Adrenal gland (tissue), 12 donors: ENCODE data around the gene ZNHIT3. TPM values are rescaled to one million over a fixed set of nuclear protein-coding genes. Genes with fewer than 3 reads are reported as not detected.
"Not testable (repeated sequence)": the region's sequence is repeated elsewhere in the genome, so short reads cannot be mapped to it uniquely, and the experiment has no call there.

Experiments used
- DNase-seq, 7 donors: peaks; one replicate each; pipeline ENCODE4 v3.0.0-alpha.2; 2019 to 2020
- H3K27ac ChIP-seq, 5 donors: fragments of 200-600 bp; sonication (generic) in 4 of 5; 1 replicate in 3 of 5; 2 replicates in 2 of 5; pipeline versions ENCODE4 v1.5.1 to v1.8.0; 2016 to 2020; ENCODE audit warnings: mild to moderate bottlenecking in 1 of 5
- H3K27me3 ChIP-seq: fragments of 200-600 bp; 2 replicates; pipeline ENCODE4 v1.8.0; 2021
- H3K36me3 ChIP-seq, 2 donors: fragments of 200-600 bp; replicated peaks in 1 of 2; 1 replicate in 1 of 2; 2 replicates in 1 of 2; pipeline versions ENCODE4 v1.5.1 to v1.8.0; 2018 to 2022
- H3K4me1 ChIP-seq, 2 donors: fragments of 200-600 bp; replicated peaks in 1 of 2; 1 replicate in 1 of 2; 2 replicates in 1 of 2; pipeline versions ENCODE4 v1.5.1 to v1.8.0; 2018 to 2021
- H3K4me3 ChIP-seq, 4 donors: fragments of 200-600 bp; sonication (generic) in 3 of 4; one replicate each; pipeline ENCODE4 v1.5.1; 2016 to 2018
- H3K9me3 ChIP-seq, 3 donors: fragments of 200-600 bp; sonication (generic) in 1 of 3; replicated peaks in 1 of 3; 1 replicate in 2 of 3; 2 replicates in 1 of 3; pipeline versions ENCODE4 v1.5.1 to v1.8.0; 2016 to 2021
- CTCF ChIP-seq, 6 experiments: fragments of 450-650 bp in 4 of 6; fragments of 200-600 bp in 2 of 6; sonication (generic) in 1 of 6; IDR thresholded peaks; 1 replicate in 5 of 6; 2 replicates in 1 of 6; pipeline versions ENCODE4 v1.5.1 to v1.8.0; 2016 to 2021; ENCODE audit warnings: antibody characterized with exemption in 6 of 6, mild to moderate bottlenecking in 2 of 6, moderate library complexity in 1 of 6
- POLR2A ChIP-seq, 2 donors: fragments of 450-650 bp; IDR thresholded peaks; one replicate each; pipeline ENCODE4 v1.6.1; 2017; ENCODE audit warnings: antibody characterized with exemption in 2 of 2, mild to moderate bottlenecking in 2 of 2, moderate library complexity in 1 of 2
- WGBS, 4 donors: extraction: QIAGEN DNeasy Blood & Tissue Kit in 2 of 4; methylation state at CpG; one replicate each; pipeline versions ENCODE4 v1.1.5 to v1.1.7; 2013 to 2017; 5-methylcytosine and 5-hydroxymethylcytosine counted together
- intact Hi-C, 2 donors: fragments of 100-400 bp; cut with DNase I; formaldehyde crosslinking; loops; one replicate each; pipeline versions ENCODE4 v1.14.1 to v1.15.0; 2022 to 2023
- polyA plus RNA-seq, 3 donors: library from polyadenylated mRNA; stranded (reverse); fragments of 200-250 nt in 2 of 3; fragments of 350-450 nt in 1 of 3; fragmentation: Illumina TruSeq in 1 of 3; extraction: RNeasy Lipid Tissue Mini Kit (QIAGEN cat#74804) in 1 of 3; gene quantifications; one replicate each; pipeline ENCODE4 v1.2.3, GENCODE V29; 2013 to 2014
- total RNA-seq, 9 donors: library from RNA; depleted of rRNA in 4 of 9; stranded (reverse); fragments of >200 nt in 4 of 9; fragments of 120-200 nt in 1 of 9; fragmentation: NEBNext Ultra II Directional in 1 of 9; extraction: Animal tissue kit (Norgen Biotek cat#: 25700) in 1 of 9; gene quantifications; one replicate each; pipeline versions ENCODE4 v1.1.0 to v1.2.4, GENCODE V29; 2013 to 2023
- donor health status: healthy with polysubstance abuse.
- donor health status: Bipolar disorder and iron deficiency.
- donor health status: DM: yes; HTN: yes; CAD: no.
- donor health status: DM: no; HTN: no; CAD: no.
- donor health status: DM: no; HTN: no; CAD: no.
- donor health status: DM: yes; HTN: yes; CAD: no.

Gene ZNHIT3
- total and polyA plus RNA-seq, 12 donors: 13.6 to 65.6 (median 36.2) TPM

- H3K27ac ChIP-seq: no peak overlapping the region
- WGBS, 4 donors: 74 to 83% (median 75%) methylated on average over 2 to 4 of the region's 4 CpGs
- H3K27me3 ChIP-seq: no peaks in the 10 kb centered on the region
- no peak for DNase-seq
- TF ChIP-seq CTCF (IDR thresholded peaks at IDR 0.05) (no peak), POLR2A (IDR thresholded peaks at IDR 0.05) (no peak)
- no peaks in the 10 kb centered on the region for H3K4me1 ChIP-seq
- no peaks in the 10 kb centered on the region for H3K9me3 ChIP-seq
- intact Hi-C loops: no loop called here
- no peak overlapping the region for H3K4me3 ChIP-seq
- H3K36me3 ChIP-seq: no peaks in the 10 kb centered on the region
These were observed 11.0 kb upstream of the ZNHIT3 start for GRCh38 chr17:36475346-36475970.

DNA sequence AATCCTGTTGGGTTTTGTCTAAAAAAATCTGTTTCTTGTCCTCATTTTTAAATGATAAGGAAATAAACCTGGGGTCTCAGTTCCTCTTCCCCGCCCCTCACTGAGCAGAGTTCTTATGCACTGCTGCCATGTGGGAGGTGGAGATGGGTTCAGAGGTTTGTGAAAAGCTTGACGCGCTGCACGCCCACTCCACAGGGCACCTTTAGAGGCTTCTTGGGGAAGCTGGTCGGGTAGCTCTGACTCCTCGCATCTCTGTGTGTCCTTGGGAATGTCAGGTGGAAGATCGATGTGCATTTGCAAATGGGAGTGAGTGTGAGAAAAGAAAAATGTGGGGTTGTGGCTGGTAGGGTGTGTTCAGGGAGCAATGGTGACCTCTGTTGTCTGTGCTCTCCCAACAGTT, 4.7 kb upstream of the ZNHIT3 start:
- DNase-seq: no peak
- TF ChIP-seq POLR2A (IDR thresholded peaks at IDR 0.05) (no peak), CTCF (IDR thresholded peaks at IDR 0.05) (no peak)
- Histone ChIP-seq H3K27me3 (no peaks in the 10 kb centered on the region), H3K36me3 (no peaks in the 10 kb centered on the region), H3K27ac (no peak overlapping the region), H3K9me3 (no peaks in the 10 kb centered on the region), H3K4me3 (no peak overlapping the region), H3K4me1 (peaks cover 6 to 19% of the 10 kb centered on the region in 2 donors)
- intact Hi-C loops: loop anchor here in 1 of 2 donors (10.0 kb wide), 1 partner anchor 507 kb away; no protein-coding TSS in a partner anchor
- 56 to 69% (median 66%) methylated on average over 7 of the region's 7 CpGs for WGBS, 4 donors

DNA sequence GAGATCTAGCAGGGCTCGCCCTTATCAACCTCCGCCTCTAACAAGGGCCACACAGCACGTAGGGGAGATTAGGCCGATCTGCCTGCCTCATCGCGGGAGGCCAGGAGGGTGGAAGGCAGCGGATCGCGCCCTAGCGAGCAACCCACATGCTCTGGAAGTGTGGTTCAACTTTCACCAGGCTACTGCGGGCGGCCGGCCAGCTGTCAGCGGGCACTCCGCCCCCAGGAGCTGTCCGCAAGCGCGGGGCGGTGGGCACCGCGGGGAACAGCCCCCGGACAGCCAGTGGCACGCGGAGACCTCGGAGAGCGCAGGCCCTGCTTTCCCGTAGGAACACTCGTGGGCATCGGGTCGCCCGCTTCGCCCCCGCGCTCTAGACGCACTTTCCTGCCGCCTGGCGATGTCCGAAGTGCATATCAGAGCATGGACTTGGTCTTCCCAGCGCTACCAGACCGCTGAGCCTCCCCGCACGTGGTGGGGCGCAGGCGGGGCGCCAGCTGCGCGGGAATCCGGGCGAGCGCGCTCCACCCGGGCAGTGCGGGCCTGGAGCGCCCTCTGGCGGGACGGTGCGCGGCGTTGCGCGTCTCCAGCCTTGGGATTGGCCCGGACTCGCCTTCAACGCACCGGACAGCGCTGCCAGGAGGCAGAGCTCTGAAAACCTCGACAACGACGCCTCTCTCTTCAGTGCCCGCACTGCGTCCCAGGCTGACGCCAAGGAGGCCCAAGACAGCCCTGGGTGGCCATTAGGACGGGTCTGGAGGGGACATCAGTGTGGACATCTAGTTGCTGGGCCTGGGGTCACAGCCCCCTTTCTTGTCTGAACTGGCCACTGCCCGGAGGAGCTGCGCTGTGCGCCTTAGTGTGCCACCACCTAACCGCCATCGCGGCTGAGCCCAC, 3.6 kb upstream of the ZNHIT3 start:
- intact Hi-C loops: loop anchor here in 1 of 2 donors (10.0 kb wide), 1 partner anchor 508 kb away; no protein-coding TSS in a partner anchor
- Histone ChIP-seq H3K36me3 (no peaks in the 10 kb centered on the region), H3K27me3 (no peaks in the 10 kb centered on the region), H3K27ac (no peak overlapping the region), H3K4me1 (peaks cover 12 to 27% of the 10 kb centered on the region in 2 donors), H3K9me3 (no peaks in the 10 kb centered on the region), H3K4me3 (peak overlapping the region in 1 of 4 donors; percentile 40)
- TF ChIP-seq CTCF (IDR thresholded peaks at IDR 0.05): peak; percentile 60 to 96 (median 81)
- TF ChIP-seq POLR2A (IDR thresholded peaks at IDR 0.05): no peak
- 4 to 28% (median 5%) methylated on average over 14 to 79 of the region's 79 CpGs for WGBS, 4 donors
- peak; percentile 81 to 92 (median 85) for DNase-seq

DNA sequence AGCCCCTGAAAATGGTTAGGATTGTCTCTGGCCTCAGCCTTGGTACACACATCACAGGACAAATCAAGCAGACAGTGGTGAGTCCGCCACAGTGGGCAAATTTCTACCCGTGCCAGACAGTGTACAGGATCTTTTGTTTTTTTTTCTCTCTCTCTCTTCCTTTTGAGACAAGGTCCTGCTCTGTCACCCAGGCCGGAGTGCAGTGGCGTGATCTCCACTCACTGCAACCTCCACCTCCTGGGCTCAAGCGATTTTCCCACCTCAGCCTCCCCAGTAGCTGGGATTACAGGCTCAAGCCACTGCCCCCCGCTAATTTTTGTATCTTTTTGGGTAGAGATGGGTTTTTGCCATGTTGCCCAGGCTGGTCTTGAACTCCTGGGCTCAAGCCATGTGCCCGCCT, 2.5 kb upstream of the ZNHIT3 start:
- not testable (repeated sequence) for H3K9me3 ChIP-seq

More for the DNA sequence above, 2.5 kb upstream of the ZNHIT3 start:
- not testable (repeated sequence) for H3K4me3 ChIP-seq, H3K36me3 ChIP-seq, H3K27me3 ChIP-seq, DNase-seq, H3K27ac ChIP-seq
- H3K4me1 ChIP-seq: peaks cover 12 to 29% of the 10 kb centered on the region in 2 donors
- WGBS, 4 donors: 80 to 93% (median 85%) methylated on average over 7 of the region's 7 CpGs
- intact Hi-C loops: loop anchor here in 1 of 2 donors (10.0 kb wide), 1 partner anchor 509 kb away; no protein-coding TSS in a partner anchor
